Measurements from ENCODE around the gene MUC3A.

DNA sequence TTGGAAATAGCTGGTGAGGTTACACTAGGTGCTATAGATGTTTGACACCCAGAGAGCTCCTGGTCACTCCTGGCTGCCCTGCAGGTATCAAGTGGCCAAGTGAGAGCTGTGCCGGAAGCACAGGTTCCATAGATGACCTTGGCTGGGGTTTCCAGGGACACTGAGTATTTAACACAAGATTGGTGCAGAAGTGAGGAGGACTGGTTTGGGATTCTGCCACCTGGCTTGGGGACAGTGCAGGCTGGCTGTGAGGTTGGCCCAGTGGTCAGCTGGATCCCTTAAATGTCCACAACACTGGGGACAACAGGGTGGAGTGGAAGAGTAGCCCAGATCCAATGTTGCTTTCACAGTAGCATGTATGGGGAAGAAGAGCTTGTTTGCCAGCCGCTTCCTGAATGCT, 48.4 kb upstream of the MUC3A start:
- TF ChIP-seq, protein P1, sequence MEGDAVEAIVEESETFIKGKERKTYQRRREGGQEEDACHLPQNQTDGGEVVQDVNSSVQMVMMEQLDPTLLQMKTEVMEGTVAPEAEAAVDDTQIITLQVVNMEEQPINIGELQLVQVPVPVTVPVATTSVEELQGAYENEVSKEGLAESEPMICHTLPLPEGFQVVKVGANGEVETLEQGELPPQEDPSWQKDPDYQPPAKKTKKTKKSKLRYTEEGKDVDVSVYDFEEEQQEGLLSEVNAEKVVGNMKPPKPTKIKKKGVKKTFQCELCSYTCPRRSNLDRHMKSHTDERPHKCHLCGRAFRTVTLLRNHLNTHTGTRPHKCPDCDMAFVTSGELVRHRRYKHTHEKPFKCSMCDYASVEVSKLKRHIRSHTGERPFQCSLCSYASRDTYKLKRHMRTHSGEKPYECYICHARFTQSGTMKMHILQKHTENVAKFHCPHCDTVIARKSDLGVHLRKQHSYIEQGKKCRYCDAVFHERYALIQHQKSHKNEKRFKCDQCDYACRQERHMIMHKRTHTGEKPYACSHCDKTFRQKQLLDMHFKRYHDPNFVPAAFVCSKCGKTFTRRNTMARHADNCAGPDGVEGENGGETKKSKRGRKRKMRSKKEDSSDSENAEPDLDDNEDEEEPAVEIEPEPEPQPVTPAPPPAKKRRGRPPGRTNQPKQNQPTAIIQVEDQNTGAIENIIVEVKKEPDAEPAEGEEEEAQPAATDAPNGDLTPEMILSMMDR (IDR thresholded peaks at IDR 0.05; ENCODE audit: low read depth, low read length): no peak
- no peak for TF ChIP-seq EZH2phosphoT487 (IDR thresholded peaks at IDR 0.05; ENCODE audit: low read depth)
